Central memory CD8-positive, alpha-beta T cell (primary cell): Measurements from ENCODE around the gene RUNX2.

Source experiments
- ATAC-seq: fragments of 150-1000 bp; cut with Tn5 transposase; replicated peaks from 2 replicates; pipeline ENCODE4 v1.10.0; 2022; ENCODE audit warnings: mild to moderate bottlenecking, moderate FRiP score, moderate number of reproducible peaks; ENCODE audit not compliant: poor library complexity, severe bottlenecking; ENCODE audit errors: extremely low read depth
- DNase-seq, 2 donors: peaks; one replicate each; pipeline ENCODE4 v3.0.0; 2021; ENCODE audit warnings: low spot score in 2 of 2
- H3K27ac Mint-ChIP-seq: one replicate; pipeline ENCODE4 v1.8.0; 2022; ENCODE audit warnings: low read depth, mild to moderate bottlenecking, moderate library complexity, mixed read lengths
- H3K27me3 Mint-ChIP-seq: one replicate; pipeline ENCODE4 v1.8.0; 2022; ENCODE audit warnings: mixed read lengths
- H3K36me3 Mint-ChIP-seq: one replicate; pipeline ENCODE4 v1.8.0; 2022; ENCODE audit warnings: mild to moderate bottlenecking, moderate library complexity, mixed read lengths; ENCODE audit not compliant: insufficient read depth
- H3K4me1 Mint-ChIP-seq: one replicate; pipeline ENCODE4 v1.8.0; 2022; ENCODE audit warnings: mixed read lengths
- H3K4me3 Mint-ChIP-seq: one replicate; pipeline ENCODE4 v1.8.0; 2022; ENCODE audit warnings: mild to moderate bottlenecking, moderate library complexity, mixed read lengths
- H3K9me3 Mint-ChIP-seq: one replicate; pipeline ENCODE4 v1.8.0; 2022; ENCODE audit warnings: mixed read lengths

Gene RUNX2

DNA sequence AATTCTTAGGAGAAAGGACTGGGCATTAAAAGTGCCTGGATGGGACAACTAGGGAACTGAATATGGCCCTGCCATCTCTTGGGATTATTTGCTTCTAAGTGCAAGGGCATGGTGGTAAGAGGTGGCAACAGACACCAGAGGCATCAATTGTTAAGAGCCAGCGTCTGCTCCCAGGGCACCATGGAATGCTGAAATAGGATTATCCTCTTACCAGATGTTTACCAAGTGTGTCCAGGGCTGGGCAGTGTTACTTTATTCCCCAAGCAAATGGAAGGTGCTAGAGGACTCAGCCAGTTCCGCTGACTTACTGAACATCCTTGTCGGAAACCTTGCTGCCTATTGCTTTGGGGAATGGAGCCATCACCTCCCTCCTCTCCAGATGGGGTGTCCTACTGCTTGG, 323.2 kb downstream of the RUNX2 start:
- Mint-ChIP-seq H3K27ac (no peak overlapping the region), H3K4me3 (no peak overlapping the region), H3K27me3 (no peaks in the 10 kb centered on the region), H3K36me3 (no peaks in the 10 kb centered on the region), H3K4me1 (no peaks in the 10 kb centered on the region), H3K9me3 (no peaks in the 10 kb centered on the region)
- no peak for ATAC-seq
- DNase-seq: no peak

DNA sequence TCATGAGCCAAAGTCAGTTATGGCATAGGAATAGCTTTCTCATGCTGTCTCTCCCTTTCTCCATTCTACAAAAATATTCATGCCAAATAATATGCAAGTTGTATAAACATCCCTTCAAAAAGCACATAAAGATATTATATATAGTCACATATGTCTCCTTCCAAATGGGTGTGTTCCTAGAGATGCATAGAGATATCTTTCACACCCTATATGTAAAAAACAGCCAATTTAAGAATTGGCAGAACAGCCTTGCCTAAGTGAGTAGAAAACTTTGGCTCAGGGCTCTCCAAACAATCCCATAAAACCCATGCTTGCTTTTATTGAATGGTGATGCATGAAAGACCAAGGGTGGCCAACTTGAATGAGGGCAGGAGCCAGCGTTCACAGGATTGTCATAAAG, 324.3 kb downstream of the RUNX2 start:
- DNase-seq (no peak), ATAC-seq (no peak)
- no peaks in the 10 kb centered on the region for H3K9me3 Mint-ChIP-seq
- no peak overlapping the region for H3K27ac Mint-ChIP-seq
- H3K36me3 Mint-ChIP-seq: no peaks in the 10 kb centered on the region
- no peak overlapping the region for H3K4me3 Mint-ChIP-seq
- no peaks in the 10 kb centered on the region for H3K4me1 Mint-ChIP-seq
- no peaks in the 10 kb centered on the region for H3K27me3 Mint-ChIP-seq

DNA sequence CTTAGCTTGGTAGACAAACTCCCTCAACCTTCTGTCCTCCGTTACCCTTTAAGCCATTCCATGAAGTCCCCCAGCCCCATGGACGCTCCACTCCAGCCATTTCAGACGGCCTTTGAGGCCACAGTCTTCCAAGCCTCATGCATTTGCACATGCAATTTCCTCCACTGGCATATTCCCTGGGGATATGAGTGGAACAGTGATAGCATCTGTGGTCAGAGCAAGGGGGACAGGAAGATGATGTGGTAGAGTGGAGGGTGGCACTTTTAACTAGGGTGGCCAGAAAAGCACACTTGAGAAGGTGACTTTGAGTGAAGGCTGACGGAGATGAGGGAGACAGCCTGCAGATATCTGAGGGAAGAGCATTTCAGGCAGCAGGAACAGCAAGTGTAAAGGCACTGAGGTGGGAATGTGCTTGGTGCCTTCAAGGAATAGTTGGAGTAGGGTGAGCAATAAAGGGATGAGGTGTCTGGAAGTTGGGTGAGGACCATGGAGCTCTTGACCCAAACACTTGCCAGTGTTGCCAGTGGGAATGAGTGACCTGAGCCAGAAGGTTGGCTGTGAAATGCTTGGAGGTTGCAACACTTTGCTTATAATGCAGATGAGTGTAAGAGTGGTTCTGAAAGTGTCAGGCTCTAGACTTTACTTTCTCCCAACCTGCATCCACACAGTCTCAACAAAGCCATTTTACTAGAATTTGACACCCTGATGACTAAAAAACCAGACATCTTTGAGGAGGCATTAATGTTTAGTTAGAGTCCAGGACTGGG, 325.2 kb downstream of the RUNX2 start:
- ATAC-seq (no peak), DNase-seq (no peak)
- Mint-ChIP-seq H3K36me3 (no peaks in the 10 kb centered on the region), H3K4me1 (peaks cover 6% of the 10 kb centered on the region), H3K27ac (no peak overlapping the region), H3K27me3 (no peaks in the 10 kb centered on the region), H3K9me3 (no peaks in the 10 kb centered on the region), H3K4me3 (no peak overlapping the region)

DNA sequence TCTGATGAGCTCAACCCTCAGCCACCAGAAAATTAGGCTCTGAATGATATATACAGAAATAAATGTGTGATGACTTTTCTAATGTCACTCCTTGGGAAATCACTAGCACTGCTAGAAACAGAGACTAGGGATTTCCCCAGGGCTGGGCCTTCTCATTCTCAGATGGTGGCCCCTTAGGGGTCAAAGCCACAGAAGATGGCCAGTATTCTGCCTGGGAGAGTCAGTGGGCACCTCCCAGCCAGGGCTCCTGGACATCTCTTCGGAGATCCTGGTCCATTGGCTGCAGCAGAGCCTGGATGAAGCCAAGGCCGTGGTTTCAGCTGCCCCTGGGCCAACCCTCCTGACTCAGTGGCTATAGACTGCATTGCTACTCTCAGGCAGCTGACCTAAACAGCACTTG, 326.5 kb downstream of the RUNX2 start:
- no peak for ATAC-seq
- Mint-ChIP-seq H3K36me3 (peaks cover 3% of the 10 kb centered on the region), H3K9me3 (no peaks in the 10 kb centered on the region), H3K4me1 (peaks cover 6% of the 10 kb centered on the region), H3K27ac (no peak overlapping the region), H3K27me3 (no peaks in the 10 kb centered on the region), H3K4me3 (no peak overlapping the region)
- DNase-seq: no peak

DNA sequence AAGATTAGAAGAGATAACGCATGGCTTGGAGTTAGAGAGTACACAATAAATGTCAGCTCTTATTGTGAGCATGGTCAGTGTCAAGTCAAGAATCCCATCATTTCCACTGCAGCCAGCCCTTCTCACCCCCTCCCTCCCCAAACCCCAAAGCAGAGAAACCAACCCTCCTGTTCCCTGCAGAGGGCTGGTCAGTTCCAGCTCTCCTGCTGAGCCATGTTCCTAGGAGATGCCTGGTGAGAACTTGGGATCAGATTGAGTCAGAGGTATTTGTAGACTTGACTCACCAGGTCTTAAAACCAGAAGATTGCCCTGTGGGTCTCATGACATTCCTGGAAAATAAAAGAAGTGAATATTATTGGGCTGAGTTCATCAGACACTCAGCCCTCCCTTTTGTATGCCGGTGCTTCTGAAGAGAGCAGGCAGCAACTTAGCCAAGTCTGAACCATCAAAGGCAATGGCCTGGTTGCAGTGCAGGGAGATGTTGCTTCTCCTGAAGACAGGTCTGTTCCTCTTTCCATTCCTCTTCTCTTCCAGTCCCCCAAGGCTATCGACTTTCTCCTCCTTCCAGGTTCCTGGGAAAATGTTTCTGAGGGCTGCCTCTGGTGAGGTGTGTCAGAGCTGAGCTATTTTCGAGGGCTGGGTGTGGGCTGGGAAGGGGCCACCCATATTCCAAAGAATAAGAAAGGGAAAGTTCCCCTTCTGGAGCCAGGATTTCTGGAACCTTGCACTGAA, 327.8 kb downstream of the RUNX2 start:
- ATAC-seq: no peak
- no peak for DNase-seq
- no peak overlapping the region for H3K4me3 Mint-ChIP-seq
- H3K27me3 Mint-ChIP-seq: no peaks in the 10 kb centered on the region
- H3K27ac Mint-ChIP-seq: no peak overlapping the region
- H3K4me1 Mint-ChIP-seq: peaks cover 6% of the 10 kb centered on the region
- H3K36me3 Mint-ChIP-seq: peaks cover 3% of the 10 kb centered on the region
- no peaks in the 10 kb centered on the region for H3K9me3 Mint-ChIP-seq

DNA sequence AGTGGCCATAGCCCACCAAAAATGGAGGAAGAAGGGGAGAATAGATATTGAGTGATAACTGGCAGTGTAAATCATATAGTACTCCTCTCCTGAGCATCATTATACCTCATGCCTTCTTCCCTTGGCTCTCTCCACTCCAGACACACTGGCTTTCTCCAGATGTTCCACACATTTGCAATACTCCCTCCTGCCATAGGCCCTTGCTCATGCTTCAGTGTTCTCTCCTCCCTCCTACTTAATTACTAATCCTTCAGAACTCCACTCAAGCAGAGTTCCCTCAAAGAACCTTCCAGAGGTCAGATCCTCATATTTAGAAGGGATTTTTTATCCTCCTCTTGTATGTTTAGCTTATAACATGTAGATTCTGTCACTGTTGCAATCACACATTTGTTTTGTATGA, 329.1 kb downstream of the RUNX2 start:
- Mint-ChIP-seq H3K27me3 (no peaks in the 10 kb centered on the region), H3K9me3 (no peaks in the 10 kb centered on the region), H3K36me3 (peaks cover 3% of the 10 kb centered on the region), H3K4me3 (no peak overlapping the region), H3K4me1 (peaks cover 6% of the 10 kb centered on the region), H3K27ac (no peak overlapping the region)
- ATAC-seq: no peak
- no peak for DNase-seq

DNA sequence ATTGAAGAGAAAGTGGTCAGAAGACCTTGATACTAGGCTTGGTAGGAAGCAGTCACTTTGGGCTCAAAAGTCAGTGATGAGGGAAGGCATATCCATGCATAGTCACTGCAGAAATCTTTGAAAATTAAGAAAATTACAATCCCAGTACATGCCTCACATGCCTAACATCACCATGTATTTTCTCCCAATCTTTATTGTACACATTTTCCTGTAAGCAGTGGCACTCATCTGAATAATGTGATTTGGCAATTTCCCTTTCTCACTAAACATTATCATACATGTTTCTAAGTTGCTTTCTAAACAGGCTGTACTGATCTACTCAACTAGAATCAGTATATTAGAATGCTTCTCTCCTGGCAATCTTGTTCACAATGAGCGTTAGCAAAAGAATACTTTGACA, 330.3 kb downstream of the RUNX2 start:
- Mint-ChIP-seq H3K27ac (no peak overlapping the region), H3K36me3 (peaks cover 3% of the 10 kb centered on the region), H3K9me3 (no peaks in the 10 kb centered on the region), H3K4me1 (peaks cover 6% of the 10 kb centered on the region), H3K27me3 (no peaks in the 10 kb centered on the region), H3K4me3 (no peak overlapping the region)
- DNase-seq (no peak), ATAC-seq (no peak)

DNA sequence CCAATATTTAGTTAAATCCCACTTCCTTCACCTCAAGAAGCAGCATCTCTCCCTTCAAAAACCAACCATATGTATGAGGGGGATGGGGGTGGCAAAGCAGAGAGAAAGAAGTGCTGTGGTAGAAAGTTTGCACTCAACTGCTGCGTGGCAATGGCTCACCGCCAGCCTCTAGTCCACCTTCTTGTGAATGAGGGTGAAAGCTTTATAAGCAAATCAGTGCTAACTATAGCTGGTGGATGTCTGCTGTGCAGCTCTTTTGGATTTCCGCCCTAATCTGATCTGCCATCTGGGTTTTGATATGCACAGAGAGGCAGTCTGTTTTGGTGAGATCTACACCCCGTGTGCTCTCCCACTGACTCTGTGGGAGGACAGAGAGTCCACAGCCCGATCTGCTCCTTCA, 330.8 kb downstream of the RUNX2 start:
- Mint-ChIP-seq H3K27ac (no peak overlapping the region), H3K4me1 (peaks cover 10% of the 10 kb centered on the region), H3K9me3 (no peaks in the 10 kb centered on the region), H3K27me3 (peaks cover 3% of the 10 kb centered on the region), H3K4me3 (peak overlapping the region; percentile 15), H3K36me3 (peaks cover 3% of the 10 kb centered on the region)
- DNase-seq (no peak), ATAC-seq (peak; percentile 49)

DNA sequence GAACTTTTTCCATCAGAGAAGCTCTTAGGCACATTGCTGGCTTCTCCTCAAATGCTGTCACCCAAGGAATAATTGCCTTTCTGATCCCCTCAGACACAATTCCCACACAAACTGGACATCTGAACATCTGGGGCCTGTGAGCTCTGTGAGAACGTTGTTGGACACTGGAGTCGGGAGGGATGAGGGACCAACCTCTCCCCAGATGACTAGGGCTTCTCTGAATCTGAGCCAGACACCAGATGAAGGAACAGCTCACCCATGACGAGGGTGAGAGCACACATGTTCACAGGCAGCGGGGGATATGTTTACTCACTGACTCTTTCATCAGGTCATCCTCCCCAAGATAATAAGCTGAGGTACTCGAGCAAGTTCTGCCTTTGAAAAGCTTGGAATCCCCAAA, 333.5 kb downstream of the RUNX2 start:
- no peak overlapping the region for H3K4me3 Mint-ChIP-seq
- peaks cover 17% of the 10 kb centered on the region for H3K27me3 Mint-ChIP-seq
- H3K36me3 Mint-ChIP-seq: peaks cover 3% of the 10 kb centered on the region
- peaks cover 22% of the 10 kb centered on the region for H3K4me1 Mint-ChIP-seq
- H3K27ac Mint-ChIP-seq: no peak overlapping the region
- DNase-seq (no peak), ATAC-seq (no peak)
- H3K9me3 Mint-ChIP-seq: no peaks in the 10 kb centered on the region

DNA sequence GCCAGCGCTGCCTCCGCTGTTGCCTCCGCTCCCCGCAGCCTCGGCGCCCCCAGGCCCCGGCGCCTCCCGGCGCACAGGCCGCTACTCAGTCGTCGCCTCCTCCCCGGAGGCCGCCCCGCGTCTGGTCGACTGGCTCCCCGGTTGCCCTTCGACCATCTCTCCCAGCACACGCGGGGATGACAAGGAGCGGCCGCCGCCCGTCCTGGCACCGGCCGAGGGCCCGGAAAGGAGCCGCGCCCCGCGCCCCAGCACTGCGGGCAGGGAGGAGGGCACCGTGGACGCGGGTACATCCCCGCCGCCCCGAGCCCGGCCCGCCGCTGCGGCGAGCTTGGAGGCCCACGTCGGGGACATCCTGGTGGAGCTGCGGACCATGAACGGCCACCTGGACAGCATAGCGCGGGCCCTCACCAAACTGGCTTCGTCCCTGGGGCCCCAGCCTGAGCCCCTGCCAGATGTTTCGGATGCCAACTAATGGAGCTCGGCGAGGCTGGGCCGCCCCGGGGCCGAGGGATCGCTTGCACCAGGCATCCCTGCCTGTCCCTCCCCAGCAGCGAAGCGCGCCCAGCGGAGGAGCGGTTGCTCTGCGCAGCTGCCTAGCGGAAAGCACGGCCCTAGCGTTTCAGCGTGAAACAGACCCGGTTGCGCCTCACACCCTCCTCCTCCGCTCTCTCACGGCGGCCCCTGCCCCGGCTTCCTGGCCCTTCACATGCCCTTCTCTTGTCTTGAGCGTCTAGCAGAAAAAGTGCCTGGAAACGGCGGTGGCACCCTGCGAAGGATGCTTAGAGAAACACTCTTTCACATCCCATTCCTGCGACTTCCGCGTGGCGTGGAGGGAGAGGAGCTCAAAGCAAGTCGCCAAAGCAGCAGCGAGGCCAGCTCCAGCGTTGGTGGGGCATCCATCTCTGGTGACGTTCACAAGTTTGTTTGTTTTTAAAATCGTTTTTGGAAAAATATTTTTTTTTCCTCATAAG, 335.4 kb downstream of the RUNX2 start:
- H3K36me3 Mint-ChIP-seq: peaks cover 3% of the 10 kb centered on the region
- peaks cover 17% of the 10 kb centered on the region for H3K27me3 Mint-ChIP-seq
- ATAC-seq: peak; percentile 63
- H3K4me1 Mint-ChIP-seq: peaks cover 16% of the 10 kb centered on the region
- H3K9me3 Mint-ChIP-seq: no peaks in the 10 kb centered on the region
- no peak for DNase-seq
- H3K27ac Mint-ChIP-seq: peak overlapping the region; percentile 41
- H3K4me3 Mint-ChIP-seq: peak overlapping the region; percentile 55

DNA sequence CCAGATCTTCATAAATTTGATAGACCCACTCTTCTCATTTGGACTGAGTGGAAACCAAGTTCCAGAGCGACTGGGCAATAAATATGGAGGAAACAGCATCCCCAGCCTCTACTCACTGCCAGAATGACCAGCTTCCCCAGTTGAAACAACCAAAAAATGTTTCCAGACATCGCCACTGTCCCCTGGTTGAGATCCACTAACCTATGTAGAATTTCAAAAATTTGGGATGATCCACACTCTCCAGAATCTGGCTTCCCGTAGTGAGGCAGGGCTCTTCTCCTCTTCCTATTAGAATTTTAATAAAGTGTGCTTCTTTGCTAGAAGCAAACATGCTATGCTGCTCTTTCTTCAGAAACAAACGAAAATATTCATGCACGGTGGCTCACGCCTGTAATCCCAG, 336.6 kb downstream of the RUNX2 start:
- Mint-ChIP-seq H3K27me3 (peaks cover 17% of the 10 kb centered on the region), H3K9me3 (no peaks in the 10 kb centered on the region), H3K27ac (no peak overlapping the region), H3K36me3 (no peaks in the 10 kb centered on the region), H3K4me1 (peaks cover 16% of the 10 kb centered on the region), H3K4me3 (no peak overlapping the region)
- DNase-seq (no peak), ATAC-seq (no peak)

DNA sequence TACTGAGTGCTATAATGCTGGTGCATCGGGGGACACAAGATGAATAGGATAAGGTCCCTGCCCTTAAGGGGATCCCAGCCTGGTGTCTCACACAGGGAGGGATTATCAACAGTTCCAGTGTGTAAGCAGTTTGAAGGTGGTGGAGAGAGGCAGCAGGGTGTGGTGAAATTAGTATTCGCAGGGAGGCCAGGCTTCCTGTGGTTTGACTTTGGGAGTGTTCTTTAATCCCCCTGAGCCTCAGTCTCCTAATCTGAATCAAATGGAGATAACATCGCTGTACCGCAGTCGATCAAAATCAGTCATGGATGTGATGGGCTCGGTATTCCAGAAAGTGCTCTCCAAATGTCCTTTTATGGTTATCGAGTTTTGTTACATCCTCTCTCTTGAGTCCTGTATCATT, 337.7 kb downstream of the RUNX2 start:
- DNase-seq: no peak
- H3K4me3 Mint-ChIP-seq: no peak overlapping the region
- H3K4me1 Mint-ChIP-seq: peaks cover 16% of the 10 kb centered on the region
- H3K36me3 Mint-ChIP-seq: no peaks in the 10 kb centered on the region
- H3K27ac Mint-ChIP-seq: no peak overlapping the region
- no peak for ATAC-seq
- peaks cover 17% of the 10 kb centered on the region for H3K27me3 Mint-ChIP-seq
- H3K9me3 Mint-ChIP-seq: no peaks in the 10 kb centered on the region
